ENCODE measurements around the gene KIAA0930. TPM values are rescaled to one million over a fixed set of nuclear protein-coding genes. Genes with fewer than 3 reads are reported as not detected.

KIAA0930 gene
- total and polyA plus RNA-seq, 2 of the 4 experiments (the other 2 are of a cell fraction): 25.3 to 34.1 TPM

- Histone ChIP-seq H3K18ac (ENCODE audit: low read depth, low read length) (no peak overlapping the region), H2BK15ac (ENCODE audit: low read depth, low read length) (no peak overlapping the region), H4K5ac (ENCODE audit: low read depth, low read length) (no peak overlapping the region), H2BK120ac (ENCODE audit: low read depth, low read length) (no peak overlapping the region), H2AK9ac (replicated peaks; ENCODE audit: low read depth, low read length, poor library complexity) (no peak overlapping the region), H3K4me1 (ENCODE audit: control insufficient read depth, insufficient read depth, low read length) (peaks cover 2% of the 10 kb centered on the region; the same call in 1 of the 2 replicates), H2AK5ac (ENCODE audit: low read depth, low read length) (no peak overlapping the region), H3K27me3 (ENCODE audit: control insufficient read depth, insufficient read depth, low read length) (no peaks in the 10 kb centered on the region), H3K79me1 (ENCODE audit: low read depth in 1 of 2, low read length in 2 of 2) (peaks cover 29 to 75% of the 10 kb centered on the region in 2 experiments), H3K23ac (ENCODE audit: low read depth, low read length) (no peak overlapping the region), H2BK5ac (ENCODE audit: low read depth, low read length, poor library complexity, severe bottlenecking) (no peak overlapping the region), H3K4me2 (ENCODE audit: low read depth, low read length) (no peak overlapping the region), H4K91ac (ENCODE audit: insufficient read depth, low read depth, low read length) (no peak overlapping the region), H3K4ac (ENCODE audit: low read depth, low read length) (no peak overlapping the region), H3K14ac (replicated peaks; ENCODE audit: low read depth, low read length) (no peak overlapping the region), H2BK20ac (ENCODE audit: low read depth, low read length) (no peak overlapping the region), H3K9me1 (ENCODE audit: insufficient read depth, low read length) (peaks cover 4% of the 10 kb centered on the region; the same call in 1 of the 2 replicates), H3K56ac (ENCODE audit: extremely low read depth, insufficient read depth, low read length) (no peak overlapping the region), H2AFZ (replicated peaks; ENCODE audit: low read length, poor library complexity) (no peak overlapping the region), H4K20me1 (ENCODE audit: insufficient read depth, low read length) (peaks cover 37% of the 10 kb centered on the region), H3K36me3 (ENCODE audit: control insufficient read depth, insufficient read depth, low read length) (peaks cover 61% of the 10 kb centered on the region), H3K27ac (ENCODE audit: insufficient read depth, low read length) (no peak overlapping the region), H4K8ac (ENCODE audit: low read depth in 2 of 2, low read length in 2 of 2) (no peak overlapping the region), H3K9me3 (ENCODE audit: control insufficient read depth, insufficient read depth, low read length) (no peaks in the 10 kb centered on the region), H3K4me3 (ENCODE audit: insufficient read depth, low read depth, low read length) (no peak overlapping the region), H3K9ac (ENCODE audit: low read depth, low read length) (no peak overlapping the region)
- ATAC-seq (ENCODE audit: low read depth) (no peak), DNase-seq (no peak)
- TF ChIP-seq USF2 (IDR thresholded peaks at IDR 0.05; ENCODE audit: low read depth, low read length): no peak
- TF ChIP-seq POLR2A (IDR thresholded peaks at IDR 0.05; ENCODE audit: low read depth, low read length): no peak
- TF ChIP-seq CTCF (conservative IDR thresholded peaks at IDR 0.05; ENCODE audit: low read depth, low read length): no peak
- no peak for TF ChIP-seq CEBPB (IDR thresholded peaks at IDR 0.05; ENCODE audit: low read depth, low read length)
- TF ChIP-seq CHD1 (IDR thresholded peaks at IDR 0.05; ENCODE audit: low read depth, low read length): no peak
- no peak for TF ChIP-seq SMC3 (IDR thresholded peaks at IDR 0.05; ENCODE audit: low read depth, low read length)
- TF ChIP-seq BHLHE40 (IDR thresholded peaks at IDR 0.05; ENCODE audit: low read depth, low read length): no peak
- TF ChIP-seq ELK1 (IDR thresholded peaks at IDR 0.05; ENCODE audit: borderline replicate concordance, low read depth, low read length): no peak
- WGBS, 2 experiments (ENCODE audit: extremely low coverage in 2 of 2, insufficient read length in 1 of 2): no CpG with 5 or more reads among the region's 7 CpGs
- in situ Hi-C loops (cut with MboI; ENCODE audit: low sequenced_read_pairs): no loop called here
- dilution Hi-C loops (cut with HindIII; ENCODE audit: low sequenced_read_pairs, unreplicated experiment): no loop called here
- ChIA-PET CTCF (no interaction called here), POLR2A (ENCODE audit: unreplicated experiment) (interaction anchor here (0.6 kb wide), 2 partner anchors 8 to 9 kb away, joined by 5 to 16 read pairs; partner anchors contain the start of gene NUP50)
- intact Hi-C loops (cut with micrococcal nuclease): loop anchor here (5.0 kb wide), 1 partner anchor 89 kb away; no protein-coding TSS in a partner anchor
- BruUV-seq (replicated peaks): no TSS peak
Observed at GRCh38 chr22:45172881-45173585, 67.7 kb downstream of the KIAA0930 start.
